ENCODE measurements around the gene PDZD2. TPM values are rescaled to one million over a fixed set of nuclear protein-coding genes. Genes with fewer than 3 reads are reported as not detected.

PDZD2 gene
- total and polyA plus RNA-seq, 2 donors (not counting 3 experiments of a cell fraction or from before 2014, with no cell fraction given), result 0.66 to 6.9 TPM

DNA sequence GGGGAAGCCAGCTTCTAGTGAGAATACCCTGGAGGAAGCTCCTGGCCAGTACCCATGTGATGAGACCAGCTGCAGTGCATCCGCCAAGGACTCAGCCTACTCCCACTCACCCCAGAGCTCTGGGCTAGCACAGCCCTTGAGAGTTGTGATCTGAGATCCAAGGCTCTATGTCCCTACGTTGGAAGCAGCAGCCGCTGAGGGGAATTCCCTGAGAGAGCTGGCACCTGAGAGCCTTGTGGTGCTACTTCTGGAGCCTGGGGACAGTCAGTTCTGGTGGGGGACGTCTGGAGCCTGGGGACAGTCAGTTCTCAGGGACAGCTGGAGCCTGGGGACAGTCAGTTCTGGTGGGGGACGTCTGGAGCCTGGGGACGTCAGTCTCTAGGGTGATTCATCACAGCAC lies 39.2 kb downstream of the PDZD2 start:
- ChIA-PET POLR2A (no interaction called here), CTCF (no interaction called here)
- H3K36me3 ChIP-seq (ENCODE audit: control insufficient read depth in 2 of 2, extremely low read depth in 1 of 2, insufficient read depth in 2 of 2, low read length in 2 of 2), result no peaks in the 10 kb centered on the region

More for the DNA sequence above, 39.2 kb downstream of the PDZD2 start:
- no peak overlapping the region for H3K4me2 ChIP-seq (ENCODE audit: insufficient read depth, low read length)
- no peaks in the 10 kb centered on the region for H3K4me1 ChIP-seq (ENCODE audit: control insufficient read depth, extremely low read depth, insufficient read depth, low read length)
- BruUV-seq (replicated peaks), result no TSS peak
- no peak for FAIRE-seq
- H3K9me1 ChIP-seq (replicated peaks; ENCODE audit: control insufficient read depth, extremely low read depth, insufficient read depth, low read length), result no peaks in the 10 kb centered on the region
- TF ChIP-seq MYC (IDR thresholded peaks at IDR 0.05; ENCODE audit: low read depth, low read length), result no peak
- TF ChIP-seq POLR2AphosphoS5 (IDR thresholded peaks at IDR 0.05; ENCODE audit: insufficient read depth, low read depth, low read length), result no peak
- no peak for TF ChIP-seq POLR2A (IDR thresholded peaks at IDR 0.05; ENCODE audit: low read depth, low read length)
- no peak for TF ChIP-seq JUN (IDR thresholded peaks at IDR 0.05; ENCODE audit: borderline replicate concordance, insufficient read depth, insufficient read length, low read depth)
- TF ChIP-seq, protein P1, sequence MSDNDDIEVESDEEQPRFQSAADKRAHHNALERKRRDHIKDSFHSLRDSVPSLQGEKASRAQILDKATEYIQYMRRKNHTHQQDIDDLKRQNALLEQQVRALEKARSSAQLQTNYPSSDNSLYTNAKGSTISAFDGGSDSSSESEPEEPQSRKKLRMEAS (IDR thresholded peaks at IDR 0.05; ENCODE audit: insufficient read depth, insufficient read length), result no peak
- TF ChIP-seq EZH2 (IDR thresholded peaks at IDR 0.05; ENCODE audit: borderline replicate concordance, low read depth, low read length, severe bottlenecking), result no peak
- TF ChIP-seq FOS (IDR thresholded peaks at IDR 0.05; ENCODE audit: borderline replicate concordance, insufficient read depth, low read length), result no peak
- TF ChIP-seq, protein P2, sequence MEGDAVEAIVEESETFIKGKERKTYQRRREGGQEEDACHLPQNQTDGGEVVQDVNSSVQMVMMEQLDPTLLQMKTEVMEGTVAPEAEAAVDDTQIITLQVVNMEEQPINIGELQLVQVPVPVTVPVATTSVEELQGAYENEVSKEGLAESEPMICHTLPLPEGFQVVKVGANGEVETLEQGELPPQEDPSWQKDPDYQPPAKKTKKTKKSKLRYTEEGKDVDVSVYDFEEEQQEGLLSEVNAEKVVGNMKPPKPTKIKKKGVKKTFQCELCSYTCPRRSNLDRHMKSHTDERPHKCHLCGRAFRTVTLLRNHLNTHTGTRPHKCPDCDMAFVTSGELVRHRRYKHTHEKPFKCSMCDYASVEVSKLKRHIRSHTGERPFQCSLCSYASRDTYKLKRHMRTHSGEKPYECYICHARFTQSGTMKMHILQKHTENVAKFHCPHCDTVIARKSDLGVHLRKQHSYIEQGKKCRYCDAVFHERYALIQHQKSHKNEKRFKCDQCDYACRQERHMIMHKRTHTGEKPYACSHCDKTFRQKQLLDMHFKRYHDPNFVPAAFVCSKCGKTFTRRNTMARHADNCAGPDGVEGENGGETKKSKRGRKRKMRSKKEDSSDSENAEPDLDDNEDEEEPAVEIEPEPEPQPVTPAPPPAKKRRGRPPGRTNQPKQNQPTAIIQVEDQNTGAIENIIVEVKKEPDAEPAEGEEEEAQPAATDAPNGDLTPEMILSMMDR (IDR thresholded peaks at IDR 0.05; ENCODE audit: extremely low read depth in 1 of 2, insufficient read depth in 1 of 2, low read depth in 1 of 2, low read length in 2 of 2), result no peak
- TF ChIP-seq GATA2 (IDR thresholded peaks at IDR 0.05; ENCODE audit: insufficient read depth, insufficient read length, low read depth, low read length), result no peak
- no peak overlapping the region for H2AFZ ChIP-seq (ENCODE audit: low read depth, low read length)
- no peaks in the 10 kb centered on the region for H3K9me3 ChIP-seq (replicated peaks; ENCODE audit: control insufficient read depth, insufficient read depth, low read length)
- no peak overlapping the region for H3K4me3 ChIP-seq (replicated peaks in 1 of 3; ENCODE audit: insufficient read depth in 1 of 3, low read depth in 1 of 3, low read length in 3 of 3)
- H3K9ac ChIP-seq (replicated peaks; ENCODE audit: extremely low read depth, insufficient read depth, low read length), result no peak overlapping the region
- H3K27ac ChIP-seq (ENCODE audit: insufficient read depth, low read depth, low read length), result no peak overlapping the region
- H3K79me2 ChIP-seq (ENCODE audit: control insufficient read depth, insufficient read depth, low read length), result no peaks in the 10 kb centered on the region
- no peaks in the 10 kb centered on the region for H4K20me1 ChIP-seq (replicated peaks; ENCODE audit: control insufficient read depth, extremely low read depth, insufficient read depth, low read length)
- H3K27me3 ChIP-seq (ENCODE audit: control insufficient read depth in 2 of 2, insufficient read depth in 2 of 2, low read length in 2 of 2), result no peaks in the 10 kb centered on the region
- intact Hi-C loops (cut with micrococcal nuclease), result no loop called here
- DNase-seq (ENCODE audit: low read depth, low spot score), result no peak
- dilution Hi-C loops (cut with MboI; ENCODE audit: extremely low pct_ligation_motif_present, low sequenced_read_pairs), result no loop called here

Measured in endothelial cell of umbilical vein (primary cell).